ENCODE measurements around the gene TSPAN18.

The TSPAN18 gene

GRCh38 chr11:44823868-44824267, 97.1 kb downstream of the TSPAN18 start:
- H3K27ac ChIP-seq = no peak overlapping the region
- no peak for DNase-seq (ENCODE audit: low read depth, low spot score)
- no peaks in the 10 kb centered on the region for H3K9me3 ChIP-seq (ENCODE audit: low read depth, low read length)
- H3K36me3 ChIP-seq (ENCODE audit: insufficient read depth, low read length) = no peaks in the 10 kb centered on the region
- no peak overlapping the region for H3K4me3 ChIP-seq
- no peak overlapping the region for H3K9ac ChIP-seq (ENCODE audit: insufficient read length)
- no peak for TF ChIP-seq FOXP2 (optimal IDR thresholded peaks at IDR 0.05; ENCODE audit: control extremely low read depth, extremely low read length, insufficient read depth)
- no peak for TF ChIP-seq EZH2 (IDR thresholded peaks at IDR 0.05)
- TF ChIP-seq POLR2AphosphoS5 (IDR thresholded peaks at IDR 0.05; ENCODE audit: borderline replicate concordance, low read depth, low read length) = no peak

GRCh38 chr11:44824300-44824704, 97.5 kb downstream of the TSPAN18 start:
- H3K9me3 ChIP-seq (ENCODE audit: low read depth, low read length) = no peaks in the 10 kb centered on the region
- H3K36me3 ChIP-seq (ENCODE audit: insufficient read depth, low read length) = no peaks in the 10 kb centered on the region
- no peak overlapping the region for H3K27ac ChIP-seq
- H3K4me3 ChIP-seq = no peak overlapping the region
- DNase-seq (ENCODE audit: low read depth, low spot score) = no peak
- TF ChIP-seq EZH2 (IDR thresholded peaks at IDR 0.05) (no peak), POLR2AphosphoS5 (IDR thresholded peaks at IDR 0.05; ENCODE audit: borderline replicate concordance, low read depth, low read length) (no peak), FOXP2 (optimal IDR thresholded peaks at IDR 0.05; ENCODE audit: control extremely low read depth, extremely low read length, insufficient read depth) (no peak)
- H3K9ac ChIP-seq (ENCODE audit: insufficient read length) = no peak overlapping the region

GRCh38 chr11:44825058-44825785, 98.5 kb downstream of the TSPAN18 start:
- no peak overlapping the region for H3K4me3 ChIP-seq

GRCh38 chr11:44826922-44827643, 100.3 kb downstream of the TSPAN18 start:
- TF ChIP-seq POLR2AphosphoS5 (IDR thresholded peaks at IDR 0.05; ENCODE audit: borderline replicate concordance, low read depth, low read length) = no peak
- no peak for TF ChIP-seq FOXP2 (optimal IDR thresholded peaks at IDR 0.05; ENCODE audit: control extremely low read depth, extremely low read length, insufficient read depth)
- TF ChIP-seq EZH2 (IDR thresholded peaks at IDR 0.05) = no peak

More at GRCh38 chr11:44825058-44825785, 98.5 kb downstream of the TSPAN18 start:
- Histone ChIP-seq H3K36me3 (ENCODE audit: insufficient read depth, low read length) (no peaks in the 10 kb centered on the region), H3K9ac (ENCODE audit: insufficient read length) (no peak overlapping the region), H3K27ac (no peak overlapping the region), H3K9me3 (ENCODE audit: low read depth, low read length) (no peaks in the 10 kb centered on the region)
- DNase-seq (ENCODE audit: low read depth, low spot score) = no peak
- no peak for TF ChIP-seq EZH2 (IDR thresholded peaks at IDR 0.05)
- TF ChIP-seq POLR2AphosphoS5 (IDR thresholded peaks at IDR 0.05; ENCODE audit: borderline replicate concordance, low read depth, low read length) = no peak
- no peak for TF ChIP-seq FOXP2 (optimal IDR thresholded peaks at IDR 0.05; ENCODE audit: control extremely low read depth, extremely low read length, insufficient read depth)

GRCh38 chr11:44828296-44828695, 101.5 kb downstream of the TSPAN18 start:
- no peaks in the 10 kb centered on the region for H3K9me3 ChIP-seq (ENCODE audit: low read depth, low read length)
- no peak for DNase-seq (ENCODE audit: low read depth, low spot score)
- H3K9ac ChIP-seq (ENCODE audit: insufficient read length) = no peak overlapping the region
- TF ChIP-seq POLR2AphosphoS5 (IDR thresholded peaks at IDR 0.05; ENCODE audit: borderline replicate concordance, low read depth, low read length) (no peak), EZH2 (IDR thresholded peaks at IDR 0.05) (no peak), FOXP2 (optimal IDR thresholded peaks at IDR 0.05; ENCODE audit: control extremely low read depth, extremely low read length, insufficient read depth) (no peak)
- H3K4me3 ChIP-seq = no peak overlapping the region
- no peak overlapping the region for H3K27ac ChIP-seq
- H3K36me3 ChIP-seq (ENCODE audit: insufficient read depth, low read length) = no peaks in the 10 kb centered on the region

More at GRCh38 chr11:44826922-44827643, 100.3 kb downstream of the TSPAN18 start:
- no peak overlapping the region for H3K9ac ChIP-seq (ENCODE audit: insufficient read length)
- no peak overlapping the region for H3K27ac ChIP-seq
- H3K9me3 ChIP-seq (ENCODE audit: low read depth, low read length) = no peaks in the 10 kb centered on the region
- no peaks in the 10 kb centered on the region for H3K36me3 ChIP-seq (ENCODE audit: insufficient read depth, low read length)
- DNase-seq (ENCODE audit: low read depth, low spot score) = no peak
- no peak overlapping the region for H3K4me3 ChIP-seq

- TF ChIP-seq FOXP2 (optimal IDR thresholded peaks at IDR 0.05; ENCODE audit: control extremely low read depth, extremely low read length, insufficient read depth) (no peak), EZH2 (IDR thresholded peaks at IDR 0.05) (no peak), POLR2AphosphoS5 (IDR thresholded peaks at IDR 0.05; ENCODE audit: borderline replicate concordance, low read depth, low read length) (no peak)
- no peak for DNase-seq (ENCODE audit: low read depth, low spot score)
Measured at GRCh38 chr11:44829838-44830237, 103.1 kb downstream of the TSPAN18 start.

GRCh38 chr11:44831605-44832394, 105.0 kb downstream of the TSPAN18 start:
- DNase-seq (ENCODE audit: low read depth, low spot score) = no peak
- Histone ChIP-seq H3K4me3 (no peak overlapping the region), H3K9ac (ENCODE audit: insufficient read length) (no peak overlapping the region), H3K27ac (no peak overlapping the region), H3K9me3 (ENCODE audit: low read depth, low read length) (no peaks in the 10 kb centered on the region; the same call in 1 of the 2 replicates), H3K36me3 (ENCODE audit: insufficient read depth, low read length) (no peaks in the 10 kb centered on the region)
- no peak for TF ChIP-seq EZH2 (IDR thresholded peaks at IDR 0.05)
- no peak for TF ChIP-seq FOXP2 (optimal IDR thresholded peaks at IDR 0.05; ENCODE audit: control extremely low read depth, extremely low read length, insufficient read depth)
- TF ChIP-seq POLR2AphosphoS5 (IDR thresholded peaks at IDR 0.05; ENCODE audit: borderline replicate concordance, low read depth, low read length) = no peak

More at GRCh38 chr11:44829838-44830237, 103.1 kb downstream of the TSPAN18 start:
- Histone ChIP-seq H3K9me3 (ENCODE audit: low read depth, low read length) (no peaks in the 10 kb centered on the region), H3K9ac (ENCODE audit: insufficient read length) (no peak overlapping the region), H3K4me3 (no peak overlapping the region), H3K27ac (no peak overlapping the region), H3K36me3 (ENCODE audit: insufficient read depth, low read length) (no peaks in the 10 kb centered on the region)

- Histone ChIP-seq H3K4me3 (no peak overlapping the region), H3K36me3 (ENCODE audit: insufficient read depth, low read length) (no peaks in the 10 kb centered on the region), H3K27ac (no peak overlapping the region), H3K9me3 (ENCODE audit: low read depth, low read length) (no peaks in the 10 kb centered on the region; the same call in 1 of the 2 replicates), H3K9ac (ENCODE audit: insufficient read length) (no peak overlapping the region)
- DNase-seq (ENCODE audit: low read depth, low spot score) = no peak
- no peak for TF ChIP-seq POLR2AphosphoS5 (IDR thresholded peaks at IDR 0.05; ENCODE audit: borderline replicate concordance, low read depth, low read length)
- TF ChIP-seq FOXP2 (optimal IDR thresholded peaks at IDR 0.05; ENCODE audit: control extremely low read depth, extremely low read length, insufficient read depth) = no peak
- no peak for TF ChIP-seq EZH2 (IDR thresholded peaks at IDR 0.05)
Measured at GRCh38 chr11:44832452-44832851, 105.7 kb downstream of the TSPAN18 start.

Measured in SK-N-MC (cell line).